Activated CD8-positive, alpha-beta memory T cell treated with anti-CD3 and anti-CD28 coated beads, Interleukin-2, amount 50 U/mL, for 4 hours (primary cell): Measurements from ENCODE around the gene PRELID3B.
"Not testable (repeated sequence)": the region's sequence is repeated elsewhere in the genome, so short reads cannot be mapped to it uniquely, and the experiment has no call there.

Experiments used
- DNase-seq: peaks from one replicate; pipeline ENCODE4 v3.0.0-alpha.2; 2020

The PRELID3B gene

DNA sequence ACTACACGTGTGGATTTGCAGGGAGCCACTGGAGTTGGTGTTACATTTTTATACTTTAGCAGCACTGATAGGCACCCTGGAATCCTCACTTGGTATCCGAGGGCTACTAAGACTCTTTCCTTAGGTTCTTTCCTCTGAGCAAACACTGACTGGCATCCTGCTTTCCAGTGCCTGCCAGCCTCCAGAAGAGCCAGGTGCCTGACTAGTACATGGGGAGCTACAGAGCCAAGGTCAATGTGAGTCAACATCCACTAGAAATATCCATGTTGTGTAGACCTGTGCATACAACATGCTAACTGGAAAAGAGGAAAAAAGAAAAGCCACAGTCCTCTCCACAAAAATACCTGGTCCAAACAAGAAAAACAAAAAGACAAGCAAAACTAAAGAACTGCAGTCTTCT lies 17.5 kb downstream of the PRELID3B start:
- no peak for DNase-seq

DNA sequence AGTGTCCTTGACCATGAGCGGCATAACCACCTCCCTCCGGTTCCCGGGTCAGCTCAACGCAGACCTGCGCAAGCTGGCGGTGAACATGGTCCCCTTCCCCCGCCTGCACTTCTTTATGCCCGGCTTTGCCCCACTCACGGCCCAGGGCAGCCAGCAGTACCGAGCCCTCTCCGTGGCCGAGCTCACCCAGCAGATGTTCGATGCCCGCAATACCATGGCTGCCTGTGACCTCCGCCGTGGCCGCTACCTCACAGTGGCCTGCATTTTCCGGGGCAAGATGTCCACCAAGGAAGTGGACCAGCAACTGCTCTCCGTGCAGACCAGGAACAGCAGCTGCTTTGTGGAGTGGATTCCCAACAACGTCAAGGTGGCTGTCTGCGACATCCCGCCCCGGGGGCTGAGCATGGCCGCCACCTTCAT lies 18.5 kb downstream of the PRELID3B start:
- no peak for DNase-seq

DNA sequence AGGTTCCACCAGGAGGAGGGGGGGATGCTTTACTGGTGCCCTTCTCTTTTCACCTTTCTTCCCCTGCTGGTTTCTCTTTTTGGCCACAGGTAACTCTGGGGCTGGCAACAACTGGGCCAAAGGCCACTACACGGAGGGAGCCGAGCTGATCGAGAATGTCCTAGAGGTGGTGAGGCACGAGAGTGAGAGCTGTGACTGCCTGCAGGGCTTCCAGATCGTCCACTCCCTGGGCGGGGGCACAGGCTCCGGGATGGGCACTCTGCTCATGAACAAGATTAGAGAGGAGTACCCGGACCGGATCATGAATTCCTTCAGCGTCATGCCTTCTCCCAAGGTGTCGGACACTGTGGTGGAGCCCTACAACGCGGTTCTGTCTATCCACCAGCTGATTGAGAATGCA lies 19.0 kb downstream of the PRELID3B start:
- no peak for DNase-seq

DNA sequence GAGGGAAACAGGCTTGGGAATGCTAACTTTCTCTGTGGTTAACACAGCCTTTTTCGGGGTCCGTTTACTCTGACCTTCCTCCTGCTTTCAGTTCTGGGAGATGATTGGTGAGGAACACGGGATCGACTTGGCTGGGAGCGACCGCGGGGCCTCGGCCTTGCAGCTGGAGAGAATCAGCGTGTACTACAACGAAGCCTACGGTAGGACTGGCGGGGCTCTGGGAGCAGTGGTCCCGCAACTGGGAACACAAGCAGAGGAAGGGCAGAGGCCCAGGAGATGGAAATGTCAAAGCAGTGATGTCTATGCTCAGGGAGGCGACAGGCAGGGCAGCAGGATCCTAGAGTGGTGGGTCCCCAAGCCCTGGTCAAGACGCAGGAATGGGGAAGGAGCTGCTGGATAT lies 19.8 kb downstream of the PRELID3B start:
- no peak for DNase-seq

DNA sequence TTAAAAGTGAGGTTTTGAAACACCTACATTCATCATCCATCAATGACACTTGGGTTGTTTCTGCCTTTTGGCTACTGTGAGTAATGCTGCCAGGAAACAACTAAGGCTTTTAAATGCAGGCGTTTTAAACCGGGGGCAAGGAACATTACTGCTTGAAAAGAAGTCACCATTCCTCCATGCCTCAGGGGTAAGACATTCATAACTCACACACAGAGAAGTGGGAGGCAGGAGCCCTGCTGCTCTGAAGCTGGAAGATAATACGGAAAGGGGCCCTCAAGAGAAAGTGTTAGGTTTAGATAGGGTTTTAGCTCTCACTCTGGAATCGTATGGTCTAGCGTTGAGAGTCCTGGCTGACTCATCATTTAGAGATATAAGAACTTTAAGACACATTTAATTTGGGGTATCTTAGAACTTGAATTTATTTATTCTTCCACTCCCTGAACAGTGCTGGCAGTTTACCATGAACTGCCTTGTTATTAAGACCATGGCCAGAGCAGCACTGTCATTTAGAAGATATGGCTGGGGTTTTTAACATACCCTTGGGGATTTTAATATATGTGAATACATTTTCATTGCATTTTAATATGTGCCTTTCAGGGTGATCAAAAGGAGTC lies 21.5 kb downstream of the PRELID3B start:
- no peak for DNase-seq

DNA sequence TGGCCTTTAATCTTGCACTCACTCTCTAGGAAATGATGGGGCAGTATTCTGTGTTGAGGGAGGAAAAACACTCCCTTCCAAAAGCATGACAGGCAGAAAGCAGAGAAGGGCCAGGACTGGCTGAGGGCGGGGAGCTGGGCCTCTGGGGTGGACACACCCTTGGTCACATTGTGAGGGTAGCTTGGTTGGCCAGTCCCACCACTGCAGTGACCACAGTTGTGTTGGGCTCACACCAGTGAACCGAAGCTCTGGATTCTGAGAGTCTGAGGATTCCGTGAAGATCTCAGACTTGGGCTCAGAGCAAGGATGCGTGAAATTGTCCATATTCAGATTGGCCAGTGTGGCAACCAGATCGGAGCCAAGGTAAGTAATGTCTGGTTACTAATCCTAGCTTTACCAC lies 23.4 kb downstream of the PRELID3B start, which contains the start of gene TUBB1:
TUBB1 (plus strand) TSS at position 213 of the 400 bp plus-strand sequence; CDS start at position 307, 94 bp downstream.
- DNase-seq, result no peak

DNA sequence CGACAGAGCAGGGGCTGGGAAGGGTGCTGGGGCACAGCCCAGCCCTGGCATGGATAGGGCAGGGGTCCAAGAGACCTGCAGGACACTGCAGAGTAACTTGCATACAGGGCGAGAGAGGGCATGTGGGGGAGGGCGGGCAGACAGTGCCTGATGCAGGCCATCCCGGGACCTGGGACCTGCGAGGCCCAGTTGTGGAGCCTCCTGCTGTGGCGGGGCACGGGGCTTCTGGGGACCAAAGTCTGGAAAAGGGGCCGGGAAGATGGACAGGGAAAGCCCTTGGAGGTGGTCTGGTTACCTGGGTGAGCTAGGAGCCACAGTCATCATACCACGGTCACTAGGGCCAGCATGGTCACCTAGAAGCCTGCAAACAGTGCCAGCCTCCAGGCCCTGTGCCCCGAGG lies 23.8 kb downstream of the PRELID3B start:
- no peak for DNase-seq

DNA sequence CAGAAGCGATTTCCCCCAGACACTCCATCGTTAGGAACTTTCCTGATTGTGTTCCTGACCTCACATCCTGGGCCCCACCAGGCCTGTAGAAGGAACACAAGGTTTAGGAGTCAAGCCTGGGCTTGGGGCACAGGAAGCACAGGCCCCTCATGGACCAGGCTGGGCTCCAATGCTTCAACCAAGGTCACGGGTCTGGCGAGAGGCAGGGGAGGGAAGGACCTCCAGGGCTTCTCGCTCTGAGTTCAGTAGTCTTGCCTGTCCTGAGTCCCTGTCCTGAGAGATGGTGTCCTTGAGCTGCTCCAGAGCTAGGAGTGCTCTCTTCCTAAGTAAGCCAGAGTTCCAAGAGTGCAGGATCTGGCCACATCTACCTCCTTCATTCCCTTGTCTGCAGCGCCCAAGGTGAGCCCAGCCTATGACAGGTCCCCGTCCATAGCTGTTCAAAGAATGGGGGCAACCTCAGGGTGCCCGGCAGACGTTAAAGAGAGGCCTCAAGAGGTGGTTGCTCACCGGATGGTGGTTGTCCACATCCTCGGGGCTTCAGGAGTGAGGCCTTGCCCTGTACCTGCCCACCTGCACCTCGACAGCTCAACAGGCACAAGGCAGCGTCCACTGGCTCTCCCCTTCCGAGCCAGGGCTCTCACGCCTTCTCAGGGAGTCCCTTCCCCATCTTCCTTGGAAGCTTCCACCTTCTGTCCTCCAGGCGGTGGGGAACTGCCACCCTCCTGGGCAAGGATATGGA lies 24.9 kb downstream of the PRELID3B start:
- DNase-seq, result no peak

DNA sequence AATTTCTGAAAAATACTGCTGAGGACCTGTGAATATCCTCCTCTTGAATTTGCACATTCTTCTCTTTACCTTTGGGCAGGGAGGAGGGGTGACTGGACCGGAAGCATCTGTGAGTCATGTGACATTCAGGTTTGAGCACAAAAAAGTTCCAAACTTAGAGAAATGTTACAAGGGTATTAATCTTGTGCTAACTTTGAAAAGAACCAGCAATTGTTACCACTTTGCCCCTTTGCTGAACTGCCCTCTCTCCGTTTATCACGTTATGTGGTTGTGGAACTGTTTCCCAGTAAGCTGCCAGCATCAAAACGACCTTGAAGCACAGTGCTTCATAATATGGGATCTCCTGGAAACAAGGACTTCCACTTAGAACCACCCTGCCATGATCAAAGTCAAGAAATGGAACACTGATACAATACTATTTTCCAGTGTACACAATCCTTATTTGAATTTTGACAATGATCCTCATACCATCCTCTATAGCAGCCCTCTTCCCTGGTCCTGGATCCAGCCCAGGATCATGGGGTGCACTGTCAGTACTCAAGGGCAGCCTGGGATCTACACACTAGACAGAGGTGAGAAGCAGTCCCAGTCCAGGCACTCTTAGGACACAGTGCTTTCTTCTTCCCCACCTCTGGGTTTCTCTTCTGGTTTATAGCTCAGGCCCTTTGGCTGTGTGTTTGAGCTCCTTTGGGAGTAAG lies 25.6 kb downstream of the PRELID3B start:
- peak; percentile 40 for DNase-seq

DNA sequence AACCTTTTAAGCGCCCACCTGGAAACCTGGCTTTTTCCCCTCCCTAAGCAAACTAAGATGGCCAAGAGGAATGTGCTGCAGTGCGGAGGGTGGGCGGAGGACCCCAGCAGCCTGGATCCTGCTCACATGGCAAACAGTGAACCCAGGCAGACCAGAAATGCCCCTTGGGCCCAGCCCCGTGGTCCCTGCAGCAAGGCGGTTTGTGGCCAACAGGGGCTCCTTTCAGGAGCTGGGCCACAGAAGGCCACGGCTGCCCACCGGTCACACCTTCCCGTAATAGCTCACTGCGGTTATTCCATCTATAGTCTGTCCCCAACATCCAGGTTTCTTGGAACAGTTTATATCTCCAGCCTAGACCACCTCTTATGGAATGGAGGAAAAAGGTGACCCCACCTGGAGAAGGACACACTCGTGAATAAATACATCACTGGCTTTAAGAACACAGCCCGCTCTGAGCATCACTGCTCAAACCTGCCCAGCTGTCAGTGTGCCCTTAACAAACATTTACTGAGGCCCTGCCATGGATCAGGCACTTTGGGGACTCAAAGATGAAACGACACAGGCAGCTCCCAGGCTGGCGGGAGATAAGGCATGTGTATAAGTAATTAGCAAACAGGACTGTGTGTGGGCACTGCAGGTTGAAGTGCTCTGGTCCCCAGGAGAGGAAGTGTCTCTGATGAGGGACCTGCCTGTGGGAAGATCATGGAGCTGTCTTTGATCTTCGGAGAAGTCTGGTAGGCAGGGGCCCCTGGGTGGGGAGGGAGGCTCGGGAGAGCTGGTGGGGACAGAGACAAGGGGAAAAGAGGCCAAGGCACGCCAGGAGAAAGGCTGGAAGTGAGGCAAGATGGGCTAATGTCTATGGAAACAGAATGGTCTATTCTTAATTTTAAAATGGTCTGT lies 26.5 kb downstream of the PRELID3B start:
- DNase-seq, result no peak

DNA sequence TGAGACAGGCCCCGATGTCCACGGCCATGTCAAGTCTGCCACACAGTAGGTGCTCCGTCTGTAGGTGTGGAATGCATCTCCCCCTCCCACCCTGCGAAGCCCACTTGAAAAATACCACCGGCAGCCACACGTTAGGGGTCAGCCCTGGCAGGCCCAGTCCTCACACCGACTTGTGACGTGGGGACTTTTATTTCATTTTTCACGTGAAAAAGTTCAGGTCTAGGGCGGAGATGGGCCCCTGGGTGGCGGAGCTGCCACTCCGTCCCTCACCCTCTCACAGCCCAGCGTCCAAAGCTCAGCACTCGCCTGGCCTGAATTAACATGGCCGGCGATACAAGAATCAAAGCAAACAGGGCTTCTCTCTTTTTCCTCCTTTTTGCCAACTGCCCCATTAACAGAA lies 27.2 kb downstream of the PRELID3B start:
- DNase-seq, result no peak

DNA sequence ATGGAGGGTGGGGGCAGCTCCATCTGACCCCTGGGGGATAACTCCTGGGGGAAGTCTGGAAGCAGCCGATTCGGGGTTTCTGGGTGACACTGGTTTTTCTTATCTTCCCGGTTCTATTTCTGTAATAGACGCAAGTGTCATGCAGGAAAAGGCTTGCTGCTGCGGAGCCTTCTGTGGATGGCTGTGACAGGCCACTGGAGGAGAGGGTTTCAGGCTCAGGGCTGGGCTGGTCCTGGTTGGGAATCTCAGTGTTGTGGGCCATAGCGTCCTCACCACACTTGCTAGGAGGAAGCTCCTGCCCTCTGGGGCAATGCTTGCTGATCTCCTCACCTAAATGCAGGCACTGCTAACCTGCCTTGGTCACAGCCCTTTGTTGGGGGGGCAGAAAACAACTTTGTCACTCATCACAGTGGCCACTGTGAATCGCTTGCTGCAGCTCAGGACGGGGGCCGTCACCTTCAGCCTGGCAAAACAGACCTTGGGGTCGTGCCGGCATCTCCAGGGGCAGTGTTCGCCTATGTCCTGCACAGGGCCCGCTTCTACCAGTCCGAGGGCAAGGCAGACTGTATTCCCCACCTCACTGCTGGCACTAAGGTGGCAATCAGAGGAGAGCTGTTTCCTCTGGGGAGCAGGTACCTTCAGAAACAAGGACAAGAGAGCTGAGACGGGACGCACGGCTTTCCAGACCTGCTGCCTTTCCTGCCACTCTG lies 27.8 kb downstream of the PRELID3B start:
- DNase-seq, result no peak

DNA sequence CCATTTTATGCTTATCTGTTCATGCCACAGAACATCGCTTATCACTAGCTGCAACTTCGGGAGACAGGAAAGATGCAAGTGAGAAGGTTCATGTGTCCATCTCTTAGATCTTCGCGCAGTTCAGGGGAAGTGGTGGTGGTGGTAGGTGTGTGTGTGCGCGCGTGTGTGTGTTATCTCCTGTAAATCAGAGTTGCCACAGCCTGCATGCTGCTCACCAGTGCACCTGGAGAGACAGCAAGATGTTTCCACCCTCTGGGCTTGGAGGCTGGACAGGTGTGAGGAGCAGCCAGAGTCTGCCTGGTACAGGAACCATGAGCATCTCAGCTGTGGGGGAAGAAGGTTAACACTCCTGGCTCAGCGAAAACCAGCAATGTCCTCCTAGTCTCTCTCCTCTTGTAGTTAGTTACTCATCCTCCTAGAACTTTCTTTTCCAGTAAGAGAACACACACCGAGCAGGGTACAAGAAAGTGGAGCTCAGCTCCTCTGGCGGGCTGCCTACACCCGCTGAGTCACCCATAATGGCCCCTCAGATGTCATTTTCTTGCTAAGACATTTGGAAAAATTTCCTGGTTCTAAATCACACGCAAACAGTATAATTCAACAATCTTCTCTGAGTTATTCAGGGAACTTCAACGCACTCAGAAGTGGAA lies 28.5 kb downstream of the PRELID3B start:
- DNase-seq, result no peak

DNA sequence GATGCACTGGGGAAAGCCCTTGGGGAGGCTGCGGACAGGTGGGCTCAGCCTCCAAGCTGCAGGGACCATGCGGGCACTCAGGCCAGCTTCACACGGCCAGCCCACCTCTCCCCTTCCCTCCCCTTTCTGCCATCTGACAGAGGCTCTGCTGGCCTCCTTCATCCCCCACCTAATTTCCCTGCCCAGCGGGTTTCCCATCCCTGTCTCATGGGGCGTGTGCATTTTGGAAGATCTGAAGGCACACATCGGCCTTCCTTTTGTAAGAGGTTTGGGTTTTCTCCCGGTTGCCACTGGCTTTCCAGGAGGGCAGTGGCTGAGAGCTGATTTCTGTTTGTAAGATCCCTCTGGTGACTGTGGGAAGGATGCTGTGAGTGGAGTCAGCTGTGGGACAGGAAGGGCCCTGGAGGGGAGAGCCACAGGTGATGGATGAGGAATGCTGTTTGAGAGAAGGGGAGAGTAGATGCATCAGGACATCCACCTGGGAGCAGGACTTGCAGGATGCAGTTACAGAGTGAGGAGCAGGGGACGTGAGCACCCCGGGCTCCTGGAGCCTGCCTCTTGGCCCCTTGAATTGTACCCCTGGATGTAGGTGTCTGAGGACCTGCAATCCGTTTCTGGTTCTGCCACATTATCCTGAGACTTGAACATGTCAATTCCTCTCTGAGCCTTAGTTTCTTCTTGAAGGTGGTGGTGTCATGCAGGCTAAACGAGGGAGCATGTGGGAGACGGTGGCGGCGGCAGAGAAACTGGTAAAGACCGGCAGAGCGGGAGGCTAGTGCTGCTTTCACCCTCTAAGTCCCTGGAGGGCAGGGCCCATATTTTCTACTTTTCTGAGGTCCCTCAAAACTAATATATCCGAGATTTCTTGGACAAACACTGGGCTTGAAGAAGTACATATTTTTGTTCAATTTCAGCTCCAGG lies 29.3 kb downstream of the PRELID3B start:
- DNase-seq, result no peak

DNA sequence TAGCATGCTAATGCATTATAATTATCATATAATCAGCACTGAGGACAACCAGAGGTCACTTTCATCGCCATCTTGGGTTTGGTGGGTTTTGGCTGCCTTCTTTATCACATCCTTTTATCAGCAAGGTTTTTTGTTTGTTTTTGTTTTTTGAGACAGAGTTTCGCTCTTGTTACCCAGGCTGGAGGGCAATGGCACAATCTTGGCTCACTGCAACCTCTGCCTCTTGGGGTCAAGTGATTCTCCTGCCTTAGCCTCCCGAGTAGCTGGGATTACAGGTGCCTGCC lies 30.8 kb downstream of the PRELID3B start:
- not testable (repeated sequence) for DNase-seq

DNA sequence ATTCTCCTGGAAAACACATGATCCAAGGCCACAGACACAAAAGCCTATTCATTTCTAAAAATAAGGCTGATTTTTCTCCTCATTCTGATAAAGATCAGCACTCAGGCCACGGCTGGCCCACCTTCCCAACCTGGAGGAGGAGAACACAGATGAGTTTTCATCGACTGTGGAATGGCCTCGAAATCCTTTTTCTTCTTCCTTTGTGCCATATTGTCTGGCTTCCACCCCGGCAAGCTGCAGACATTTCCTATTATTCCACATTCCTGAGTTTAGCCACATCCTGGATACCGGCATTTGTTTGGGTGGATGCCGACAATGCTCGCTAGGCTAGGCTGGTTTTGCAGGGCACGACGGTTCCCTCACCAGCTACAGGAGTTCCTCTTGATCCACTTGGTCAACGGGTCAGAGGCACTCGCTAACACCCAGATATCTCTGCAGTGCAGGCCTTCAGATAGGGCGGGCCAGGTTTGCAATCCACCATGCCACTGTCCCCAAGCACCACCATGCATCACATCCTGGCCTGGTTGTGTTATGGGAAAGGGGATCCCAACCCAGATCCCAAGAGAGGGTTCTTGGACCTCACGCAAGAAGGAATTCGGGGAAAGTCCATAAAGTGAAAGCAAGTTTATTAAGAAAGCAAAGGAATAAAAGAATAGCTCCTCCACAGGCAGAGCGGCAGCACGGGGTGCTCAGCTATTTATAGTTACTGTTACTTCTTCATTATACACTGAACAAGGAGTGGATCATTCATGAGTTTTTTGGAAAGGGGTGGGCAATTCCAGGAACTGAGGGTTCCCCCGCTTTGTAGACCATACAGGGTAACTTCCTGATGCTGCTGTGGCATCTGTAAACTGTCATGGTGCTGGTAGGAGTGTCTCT lies 31.4 kb downstream of the PRELID3B start:
- DNase-seq, result no peak

DNA sequence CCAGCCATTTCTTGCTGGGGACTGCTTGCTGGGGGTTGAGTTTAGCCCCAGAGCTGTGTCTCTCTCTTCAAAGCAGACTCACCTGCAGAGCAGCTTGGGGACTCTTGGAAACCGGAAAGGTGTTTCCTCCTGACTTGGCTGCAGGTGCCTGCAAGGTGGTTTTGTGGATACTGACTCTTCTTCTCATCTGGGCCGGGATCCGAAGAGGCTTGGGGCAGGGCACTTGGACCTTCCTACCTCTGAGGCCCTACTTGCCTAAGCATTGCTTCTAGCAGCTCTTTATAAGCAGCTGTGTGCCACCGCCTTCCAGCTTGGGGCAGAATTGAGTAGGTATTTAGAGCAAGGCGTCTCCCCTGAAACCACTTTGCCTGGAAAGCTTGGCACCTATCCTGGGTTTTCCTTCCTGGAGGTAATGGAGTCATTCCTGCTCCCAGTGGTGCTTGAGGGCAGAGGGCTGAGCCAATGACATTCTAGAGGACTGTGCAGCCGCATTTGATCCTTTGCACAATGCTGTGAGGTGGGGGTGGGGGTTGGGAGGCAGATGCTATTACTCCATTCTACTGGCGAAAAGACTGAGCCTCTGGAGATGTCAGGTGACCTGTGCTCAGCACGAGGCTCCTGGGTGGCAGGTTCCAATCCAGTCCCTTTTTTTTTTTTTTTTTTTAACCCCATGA lies 32.1 kb downstream of the PRELID3B start:
- DNase-seq, result no peak

DNA sequence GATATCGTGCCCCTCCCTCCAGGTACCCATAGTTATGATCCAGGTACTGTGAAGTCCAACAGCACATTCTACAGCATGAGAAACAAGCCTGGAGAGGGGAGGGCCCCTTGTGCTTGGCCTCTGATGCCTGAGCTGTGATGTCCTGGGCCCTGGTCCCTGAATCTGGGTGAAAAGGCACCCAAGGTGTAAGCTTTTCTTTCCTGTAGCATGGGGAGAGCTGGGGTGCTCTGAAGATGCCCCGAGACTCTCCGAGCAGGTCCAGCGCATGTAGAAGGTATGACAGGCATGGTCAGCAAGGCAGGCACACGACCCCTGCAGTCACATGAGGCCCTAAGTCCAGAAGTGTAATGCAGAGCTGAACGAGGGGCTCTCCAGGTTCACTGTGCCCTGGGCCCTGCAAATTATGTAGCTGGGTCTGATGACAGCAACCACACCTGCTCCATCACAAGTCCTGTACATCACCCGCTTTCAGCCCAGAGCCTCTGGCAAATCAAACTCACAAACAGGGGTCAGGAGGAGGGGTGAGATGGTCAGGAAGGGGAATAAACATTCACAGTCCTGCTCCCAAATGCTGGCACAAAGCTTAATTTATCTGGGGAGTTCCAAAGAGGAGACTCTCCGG lies 33.8 kb downstream of the PRELID3B start:
- DNase-seq, result no peak
